Islet precursor cell (in vitro differentiated cells): Measurements from ENCODE around the gene TOMM7.
A peak's percentile ranks its signal among the peaks of the same experiment; 100 is the strongest.

ENCODE experiments used
- DNase-seq: peaks from one replicate; pipeline ENCODE4 v3.0.0-alpha.2; 2018

TOMM7 gene

GRCh38 chr7:22853138-22853537 lies 30.5 kb upstream of the TOMM7 start:
- peak; percentile 55 for DNase-seq

GRCh38 chr7:22851145-22851544 lies 28.5 kb upstream of the TOMM7 start:
- DNase-seq, result peak; percentile 56

GRCh38 chr7:22850394-22850793 lies 27.7 kb upstream of the TOMM7 start:
- peak; percentile 2 for DNase-seq

GRCh38 chr7:22849662-22850061 lies 27.0 kb upstream of the TOMM7 start:
- peak; percentile 10 for DNase-seq

- peak; percentile 6 for DNase-seq
Measured at GRCh38 chr7:22849172-22849571, 26.5 kb upstream of the TOMM7 start.

GRCh38 chr7:22846961-22847360 lies 24.3 kb upstream of the TOMM7 start:
- peak; percentile 8 for DNase-seq

- DNase-seq, result peak; percentile 17
Measured at GRCh38 chr7:22845221-22845834, 22.7 kb upstream of the TOMM7 start.

GRCh38 chr7:22843681-22844309 lies 21.1 kb upstream of the TOMM7 start:
- peak; percentile 1 for DNase-seq

GRCh38 chr7:22842973-22843372 lies 20.3 kb upstream of the TOMM7 start:
- peak; percentile 2 for DNase-seq

GRCh38 chr7:22842383-22842941 lies 19.8 kb upstream of the TOMM7 start:
- DNase-seq, result peak; percentile 54

- DNase-seq, result peak; percentile 69
Measured at GRCh38 chr7:22841954-22842353, 19.3 kb upstream of the TOMM7 start.

- DNase-seq, result peak; percentile 30
Measured at GRCh38 chr7:22837308-22837707, 14.7 kb upstream of the TOMM7 start.

- DNase-seq, result peak; percentile 14
Measured at GRCh38 chr7:22836506-22836905, 13.9 kb upstream of the TOMM7 start.

GRCh38 chr7:22833957-22834356 lies 11.3 kb upstream of the TOMM7 start:
- no peak for DNase-seq

- peak; percentile 8 for DNase-seq
Measured at GRCh38 chr7:22833113-22833855, 10.6 kb upstream of the TOMM7 start.

- DNase-seq, result no peak
Measured at GRCh38 chr7:22832401-22832800, 9.8 kb upstream of the TOMM7 start.

- DNase-seq, result peak; percentile 37
Measured at GRCh38 chr7:22831602-22832305, 9.1 kb upstream of the TOMM7 start.

- DNase-seq, result no peak
Measured at GRCh38 chr7:22827563-22827962, 4.9 kb upstream of the TOMM7 start.

GRCh38 chr7:22826593-22826992 lies 3.9 kb upstream of the TOMM7 start:
- no peak for DNase-seq

GRCh38 chr7:22824760-22825159 lies 2.1 kb upstream of the TOMM7 start:
- DNase-seq, result no peak

- no peak for DNase-seq
Measured at GRCh38 chr7:22823142-22823497, 471 bp upstream of the TOMM7 start.

- no peak for DNase-seq
Measured at GRCh38 chr7:22821702-22822485, 755 bp downstream of the TOMM7 start.
